Body of pancreas (tissue), 4 donors: ENCODE measurements around the gene RAD21L1.

Experiments
- POLR2A ChIP-seq, 3 donors: fragments of 450-650 bp; IDR thresholded peaks; one replicate each; pipeline ENCODE4 v1.6.1; 2016; ENCODE audit warnings: antibody characterized with exemption in 3 of 3, mild to moderate bottlenecking in 2 of 3
- TF ChIP-seq, protein P1 (sequence below), 7 experiments: fragments of 450-650 bp in 4 of 7; fragments of 200-600 bp in 3 of 7; sonication (generic) in 3 of 7; IDR thresholded peaks; one replicate each; pipeline ENCODE4 v1.5.1; 2016 to 2019; ENCODE audit warnings: antibody characterized with exemption in 7 of 7

DNA sequence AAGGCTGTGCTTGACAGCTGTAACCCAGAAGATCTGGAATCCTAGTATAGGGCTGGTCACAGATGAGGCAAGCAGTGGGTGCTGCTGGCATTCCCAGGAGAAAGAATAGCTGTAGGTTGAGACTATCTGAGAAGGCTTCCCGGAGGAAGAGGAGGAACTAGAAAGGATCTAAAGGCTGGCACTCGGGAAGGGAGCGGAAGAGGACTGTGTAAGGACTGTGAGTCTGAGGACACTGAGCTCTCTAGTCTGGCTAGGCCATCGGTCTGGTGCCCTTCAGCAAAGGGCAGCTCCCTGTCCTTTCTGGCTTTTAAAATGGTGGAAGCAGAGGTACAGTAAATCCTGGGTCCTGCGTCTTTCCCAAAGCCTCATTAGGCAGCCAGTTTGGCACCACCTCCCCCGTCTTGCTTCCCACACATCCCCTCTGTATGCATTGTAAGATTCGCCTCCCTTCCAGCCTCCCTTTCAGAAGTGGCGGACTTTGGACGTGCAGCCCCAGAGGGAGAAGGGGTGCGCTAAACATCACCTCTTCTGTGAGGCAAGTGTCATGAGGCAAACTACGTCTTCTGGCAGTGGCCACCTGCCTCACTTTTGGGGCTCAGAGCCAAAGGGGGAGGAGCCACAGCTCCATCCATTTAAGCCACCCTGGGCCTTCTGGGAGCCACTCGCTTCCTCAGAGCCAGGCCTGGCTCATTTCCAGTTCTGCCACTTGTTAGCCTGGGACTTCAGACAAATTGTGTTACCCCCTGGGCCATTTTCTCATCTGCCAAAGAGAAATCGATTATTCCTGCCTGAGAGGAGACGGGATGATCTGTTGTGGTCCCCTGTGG is 48.9 kb downstream of the RAD21L1 start:
- TF ChIP-seq, protein P1, sequence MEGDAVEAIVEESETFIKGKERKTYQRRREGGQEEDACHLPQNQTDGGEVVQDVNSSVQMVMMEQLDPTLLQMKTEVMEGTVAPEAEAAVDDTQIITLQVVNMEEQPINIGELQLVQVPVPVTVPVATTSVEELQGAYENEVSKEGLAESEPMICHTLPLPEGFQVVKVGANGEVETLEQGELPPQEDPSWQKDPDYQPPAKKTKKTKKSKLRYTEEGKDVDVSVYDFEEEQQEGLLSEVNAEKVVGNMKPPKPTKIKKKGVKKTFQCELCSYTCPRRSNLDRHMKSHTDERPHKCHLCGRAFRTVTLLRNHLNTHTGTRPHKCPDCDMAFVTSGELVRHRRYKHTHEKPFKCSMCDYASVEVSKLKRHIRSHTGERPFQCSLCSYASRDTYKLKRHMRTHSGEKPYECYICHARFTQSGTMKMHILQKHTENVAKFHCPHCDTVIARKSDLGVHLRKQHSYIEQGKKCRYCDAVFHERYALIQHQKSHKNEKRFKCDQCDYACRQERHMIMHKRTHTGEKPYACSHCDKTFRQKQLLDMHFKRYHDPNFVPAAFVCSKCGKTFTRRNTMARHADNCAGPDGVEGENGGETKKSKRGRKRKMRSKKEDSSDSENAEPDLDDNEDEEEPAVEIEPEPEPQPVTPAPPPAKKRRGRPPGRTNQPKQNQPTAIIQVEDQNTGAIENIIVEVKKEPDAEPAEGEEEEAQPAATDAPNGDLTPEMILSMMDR (IDR thresholded peaks at IDR 0.05) = no peak
- TF ChIP-seq POLR2A (IDR thresholded peaks at IDR 0.05) = no peak
